PC-3 (cell line): Measurements from ENCODE around the gene RGPD4. TPM values are rescaled to one million over a fixed set of nuclear protein-coding genes. Genes with fewer than 3 reads are reported as not detected.

Source experiments
- ATAC-seq: fragments of 200-7000 bp; cut with Tn5 transposase; 2 replicates; pipeline ENCODE4 v1.9.1; 2020; ENCODE audit warnings: mild to moderate bottlenecking, moderate library complexity
- BruUV-seq: library from RNA; stranded (reverse); fragments of 400-500 nt; replicated peaks from 2 replicates; lab custom pipeline; 2021; lab: Mats Ljungman, UMichigan
- CTCF ChIA-PET: fragments of 300-600 bp; sonication (Branson Sonifier 250); formaldehyde crosslinking; loops from one replicate; lab custom pipeline; 2022; ENCODE audit warnings: antibody characterized with exemption; lab: Charles Lee
- POLR2A ChIA-PET: fragments of 300-600 bp; sonication (Branson Sonifier 250); formaldehyde crosslinking; loops from one replicate; lab custom pipeline; 2022; ENCODE audit warnings: antibody characterized with exemption; ENCODE audit not compliant: unreplicated experiment; lab: Charles Lee
- DNase-seq: peaks from one replicate; pipeline ENCODE4 v3.0.0-alpha.2; 2015
- H2AFZ ChIP-seq: fragments of 300-600 bp; sonication (generic); 2 replicates; pipeline ENCODE4 v1.6.0; 2016; ENCODE audit warnings: antibody characterized with exemption, low read length
- H3F3A ChIP-seq: fragments of 300-600 bp; sonication (generic); one replicate; pipeline ENCODE4 v1.6.0; 2017; ENCODE audit warnings: antibody characterized with exemption, low read length, control low read depth, mild to moderate bottlenecking; ENCODE audit not compliant: unreplicated experiment
- H3K27ac ChIP-seq: fragments of 300-600 bp; sonication (generic); 2 replicates; pipeline ENCODE4 v1.5.1; 2016; ENCODE audit warnings: mild to moderate bottlenecking, low read length
- H3K27me3 ChIP-seq: fragments of 300-600 bp; sonication (generic); 2 replicates; pipeline ENCODE4 v1.6.1; 2016; ENCODE audit warnings: low read length, mixed read lengths
- H3K36me3 ChIP-seq: fragments of 300-600 bp; sonication (generic); 2 replicates; pipeline ENCODE4 v1.6.1; 2016; ENCODE audit warnings: low read depth, mixed run types, low read length, mixed read lengths
- H3K4me1 ChIP-seq: fragments of 300-600 bp; sonication (generic); 2 replicates; pipeline ENCODE4 v1.5.1; 2016; ENCODE audit warnings: low read length; ENCODE audit not compliant: insufficient read depth
- H3K4me2 ChIP-seq: fragments of 300-600 bp; sonication (generic); 2 replicates; pipeline ENCODE4 v1.6.0; 2016; ENCODE audit warnings: low read length
- H3K4me3 ChIP-seq: fragments of 300-600 bp; sonication (generic); 2 replicates; pipeline ENCODE4 v1.5.1; 2016; ENCODE audit warnings: mild to moderate bottlenecking, low read length, mixed read lengths
- H3K79me2 ChIP-seq: fragments of 300-600 bp; sonication (generic); 2 replicates; pipeline ENCODE4 v1.6.1; 2017; ENCODE audit warnings: low read length, mixed read lengths
- H3K9ac ChIP-seq: fragments of 300-600 bp; sonication (generic); 2 replicates; pipeline ENCODE4 v1.6.0; 2016; ENCODE audit warnings: mild to moderate bottlenecking, low read length
- H3K9me2 ChIP-seq: fragments of 300-600 bp; sonication (generic); replicated peaks from 2 replicates; pipeline ENCODE4 v1.6.1; 2016; ENCODE audit warnings: mixed run types, low read length, mixed read lengths
- H3K9me3 ChIP-seq: fragments of 300-600 bp; sonication (generic); 2 replicates; pipeline ENCODE4 v1.6.1; 2016; ENCODE audit warnings: low read length, mixed read lengths
- H4K20me1 ChIP-seq: fragments of 300-600 bp; sonication (generic); 2 replicates; pipeline ENCODE4 v1.6.1; 2016; ENCODE audit warnings: low read length, mixed read lengths
- CTCF ChIP-seq: fragments of 300-600 bp; sonication (generic); conservative IDR thresholded peaks from 2 replicates; pipeline ENCODE4 v1.5.1; 2017; ENCODE audit warnings: antibody characterized with exemption, low read depth, mild to moderate bottlenecking, low read length
- EZH2 ChIP-seq: fragments of 300-600 bp; sonication (generic); IDR thresholded peaks from one replicate; pipeline ENCODE4 v1.6.1; 2017; ENCODE audit warnings: antibody characterized with exemption, mild to moderate bottlenecking, low read length; ENCODE audit not compliant: unreplicated experiment
- EZH2phosphoT487 ChIP-seq: fragments of 300-600 bp; sonication (generic); IDR thresholded peaks from 2 replicates; pipeline ENCODE4 v1.6.1; 2018; ENCODE audit warnings: mild to moderate bottlenecking, antibody characterized with exemption, low read length, borderline replicate concordance
- intact Hi-C: fragments of 100-400 bp; cut with micrococcal nuclease; formaldehyde crosslinking; loops from 2 replicates; pipeline ENCODE4 v1.9.0; 2023
- total RNA-seq: library from RNA; depleted of rRNA; stranded (reverse); fragments of >200 nt; gene quantifications from 2 replicates; pipeline ENCODE4 v1.2.3, GENCODE V29; 2014

RGPD4 gene
- total RNA-seq, 1 experiment from 2014 or later = not detected

- peak; percentile 44 for DNase-seq
- H3K9ac ChIP-seq = peak overlapping the region; percentile 19; the same call in 1 of the 2 replicates
These were observed 17.7 kb upstream of the RGPD4 start for GRCh38 chr2:107808959-107809358.

GRCh38 chr2:107809835-107810234, 16.9 kb upstream of the RGPD4 start:
- peak overlapping the region; percentile 81; the same call in 1 of the 2 replicates for H3K27ac ChIP-seq
- no peaks in the 10 kb centered on the region for H3F3A ChIP-seq
- H3K4me1 ChIP-seq = peaks cover 40% of the 10 kb centered on the region
- POLR2A ChIA-PET = no interaction called here
- H2AFZ ChIP-seq = 0 out of 2 replicates have a peak overlapping the region, but pooled peaks have one; percentile 67
- no peak overlapping the region for H3K9ac ChIP-seq
- DNase-seq (no peak), ATAC-seq (no peak)
- intact Hi-C loops = loop anchor here (10.0 kb wide), 1 partner anchor 155 kb away; no protein-coding TSS in a partner anchor
- no peaks in the 10 kb centered on the region for H4K20me1 ChIP-seq
- no peaks in the 10 kb centered on the region for H3K9me3 ChIP-seq
- H3K9me2 ChIP-seq = no peaks in the 10 kb centered on the region
- no peaks in the 10 kb centered on the region for H3K79me2 ChIP-seq
- no peak overlapping the region for H3K4me2 ChIP-seq
- no peak for TF ChIP-seq EZH2phosphoT487
- no peak for TF ChIP-seq CTCF
- TF ChIP-seq EZH2 = no peak
- BruUV-seq = no TSS peak
- no peaks in the 10 kb centered on the region for H3K36me3 ChIP-seq
- H3K27me3 ChIP-seq = no peaks in the 10 kb centered on the region
- CTCF ChIA-PET = no interaction called here
- H3K4me3 ChIP-seq = no peak overlapping the region

More at GRCh38 chr2:107808959-107809358, 17.7 kb upstream of the RGPD4 start:
- H4K20me1 ChIP-seq = no peaks in the 10 kb centered on the region
- no peaks in the 10 kb centered on the region for H3K36me3 ChIP-seq
- ChIA-PET POLR2A (no interaction called here), CTCF (no interaction called here)
- no peaks in the 10 kb centered on the region for H3K9me2 ChIP-seq
- no peaks in the 10 kb centered on the region for H3K9me3 ChIP-seq
- peaks cover 40% of the 10 kb centered on the region for H3K4me1 ChIP-seq
- no peaks in the 10 kb centered on the region for H3F3A ChIP-seq
- H3K79me2 ChIP-seq = no peaks in the 10 kb centered on the region
- peak overlapping the region; percentile 53 for H3K4me2 ChIP-seq
- no TSS peak for BruUV-seq
- H3K27ac ChIP-seq = peak overlapping the region; percentile 81
- H2AFZ ChIP-seq = peak overlapping the region; percentile 67
- no peak overlapping the region for H3K4me3 ChIP-seq
- no peaks in the 10 kb centered on the region for H3K27me3 ChIP-seq
- TF ChIP-seq EZH2 = no peak
- TF ChIP-seq EZH2phosphoT487 = no peak
- no peak for TF ChIP-seq CTCF
- ATAC-seq = peak; percentile 31
- intact Hi-C loops = loop anchor here (10.0 kb wide), 1 partner anchor 154 kb away; no protein-coding TSS in a partner anchor

- no peak for ATAC-seq
- H3K27ac ChIP-seq = no peak overlapping the region
- no TSS peak for BruUV-seq
- H2AFZ ChIP-seq = peak overlapping the region; percentile 16; the same call in 1 of the 2 replicates
- no peaks in the 10 kb centered on the region for H4K20me1 ChIP-seq
- H3K79me2 ChIP-seq = no peaks in the 10 kb centered on the region
- H3K9ac ChIP-seq = no peak overlapping the region
- H3K27me3 ChIP-seq = no peaks in the 10 kb centered on the region
- no peak overlapping the region for H3K4me3 ChIP-seq
- no peaks in the 10 kb centered on the region for H3F3A ChIP-seq
- H3K4me1 ChIP-seq = peaks cover 40% of the 10 kb centered on the region
- no peaks in the 10 kb centered on the region for H3K9me2 ChIP-seq
- no peak for TF ChIP-seq EZH2
- TF ChIP-seq CTCF = no peak
- no peak for TF ChIP-seq EZH2phosphoT487
- no peaks in the 10 kb centered on the region for H3K36me3 ChIP-seq
- H3K4me2 ChIP-seq = no peak overlapping the region
- no peak for DNase-seq
- no peaks in the 10 kb centered on the region for H3K9me3 ChIP-seq
- ChIA-PET CTCF (no interaction called here), POLR2A (no interaction called here)
- intact Hi-C loops = no loop called here
These were observed 16.0 kb upstream of the RGPD4 start for GRCh38 chr2:107810734-107811133.
